ENCODE data around the gene SLC25A23. TPM values are rescaled to one million over a fixed set of nuclear protein-coding genes. Genes with fewer than 3 reads are reported as not detected.

Gene SLC25A23
- total RNA-seq, 1 donor from 2014 or later = 36.9 TPM

GRCh38 chr19:6421075-6422014 lies 38.2 kb downstream of the SLC25A23 start:
- DNase-seq (ENCODE audit: low read depth) = no peak
- no peak for FAIRE-seq
- peaks cover 42% of the 10 kb centered on the region for H3K36me3 ChIP-seq (ENCODE audit: control insufficient read depth, insufficient read depth, low read length)
- no peaks in the 10 kb centered on the region for H3K27me3 ChIP-seq (ENCODE audit: control insufficient read depth, insufficient read depth, low read length)
- no peak for TF ChIP-seq CTCF (IDR thresholded peaks at IDR 0.05; ENCODE audit: insufficient read depth, low read length, severe bottlenecking)
- H3K4me3 ChIP-seq (ENCODE audit: low read depth, low read length) = no peak overlapping the region

GRCh38 chr19:6418562-6418932 lies 41.0 kb downstream of the SLC25A23 start:
- TF ChIP-seq CTCF (IDR thresholded peaks at IDR 0.05; ENCODE audit: insufficient read depth, low read length, severe bottlenecking) = no peak
- peaks cover 50% of the 10 kb centered on the region for H3K36me3 ChIP-seq (ENCODE audit: control insufficient read depth, insufficient read depth, low read length)
- FAIRE-seq = no peak

GRCh38 chr19:6417713-6418561 lies 41.7 kb downstream of the SLC25A23 start:
- FAIRE-seq (no peak), DNase-seq (ENCODE audit: low read depth) (no peak)
- TF ChIP-seq CTCF (IDR thresholded peaks at IDR 0.05; ENCODE audit: insufficient read depth, low read length, severe bottlenecking) = peak; percentile 39

More at GRCh38 chr19:6418562-6418932, 41.0 kb downstream of the SLC25A23 start:
- DNase-seq (ENCODE audit: low read depth) = no peak
- Histone ChIP-seq H3K27me3 (ENCODE audit: control insufficient read depth, insufficient read depth, low read length) (no peaks in the 10 kb centered on the region), H3K4me3 (ENCODE audit: low read depth, low read length) (no peak overlapping the region)

GRCh38 chr19:6416658-6417405 lies 42.8 kb downstream of the SLC25A23 start:
- FAIRE-seq (no peak), DNase-seq (ENCODE audit: low read depth) (no peak)
- no peak for TF ChIP-seq CTCF (IDR thresholded peaks at IDR 0.05; ENCODE audit: insufficient read depth, low read length, severe bottlenecking)
- no peaks in the 10 kb centered on the region for H3K27me3 ChIP-seq (ENCODE audit: control insufficient read depth, insufficient read depth, low read length)
- no peak overlapping the region for H3K4me3 ChIP-seq (ENCODE audit: low read depth, low read length)
- peaks cover 49% of the 10 kb centered on the region for H3K36me3 ChIP-seq (ENCODE audit: control insufficient read depth, insufficient read depth, low read length)

More at GRCh38 chr19:6417713-6418561, 41.7 kb downstream of the SLC25A23 start:
- Histone ChIP-seq H3K27me3 (ENCODE audit: control insufficient read depth, insufficient read depth, low read length) (no peaks in the 10 kb centered on the region), H3K4me3 (ENCODE audit: low read depth, low read length) (no peak overlapping the region), H3K36me3 (ENCODE audit: control insufficient read depth, insufficient read depth, low read length) (peaks cover 50% of the 10 kb centered on the region)

- no peak for TF ChIP-seq CTCF (IDR thresholded peaks at IDR 0.05; ENCODE audit: insufficient read depth, low read length, severe bottlenecking)
- Histone ChIP-seq H3K4me3 (ENCODE audit: low read depth, low read length) (no peak overlapping the region), H3K27me3 (ENCODE audit: control insufficient read depth, insufficient read depth, low read length) (no peaks in the 10 kb centered on the region), H3K36me3 (ENCODE audit: control insufficient read depth, insufficient read depth, low read length) (peaks cover 41% of the 10 kb centered on the region)
- FAIRE-seq (no peak), DNase-seq (ENCODE audit: low read depth) (no peak)
Observed at GRCh38 chr19:6415591-6416190, 43.9 kb downstream of the SLC25A23 start.

Data from bronchial epithelial cell (primary cell).